Frontal cortex (tissue), 4 donors: ENCODE measurements around the gene NFIA. TPM values are rescaled to one million over a fixed set of nuclear protein-coding genes. Genes with fewer than 3 reads are reported as not detected.

Experiments used
- DNase-seq, 2 donors: peaks; one replicate each; pipeline ENCODE4 v3.0.0; 2012; ENCODE audit warnings: low spot score in 2 of 2
- FAIRE-seq: peaks from 2 replicates; lab custom pipeline; 2012; peaks lifted over from hg19 to GRCh38; lab: Jason Lieb, UNC
- total RNA-seq: library from RNA; depleted of rRNA; stranded (reverse); fragments of >200 nt; gene quantifications from one replicate; pipeline ENCODE4 v1.2.3, GENCODE V29; 2014
- donor health status: control.
- donor health status: control.
- donor health status: control.

NFIA gene
- total RNA-seq, 1 donor from 2014 or later, result 35.5 TPM

- FAIRE-seq, result no peak
- no peak for DNase-seq
Measured at GRCh38 chr1:61425040-61425439, 342.7 kb downstream of the NFIA start.

- no peak for FAIRE-seq
- no peak for DNase-seq
Measured at GRCh38 chr1:61426254-61426653, 343.9 kb downstream of the NFIA start.

GRCh38 chr1:61426885-61427284, 344.5 kb downstream of the NFIA start:
- FAIRE-seq (no peak), DNase-seq (no peak)

- DNase-seq (no peak), FAIRE-seq (no peak)
Measured at GRCh38 chr1:61427510-61427909, 345.1 kb downstream of the NFIA start.

- FAIRE-seq (no peak), DNase-seq (no peak)
Measured at GRCh38 chr1:61428146-61428545, 345.8 kb downstream of the NFIA start.

GRCh38 chr1:61432616-61433388, 350.4 kb downstream of the NFIA start:
- DNase-seq, result no peak
- FAIRE-seq, result no peak

GRCh38 chr1:61433646-61434045, 351.3 kb downstream of the NFIA start:
- FAIRE-seq (no peak), DNase-seq (no peak)

- no peak for FAIRE-seq
Measured at GRCh38 chr1:61434276-61434675, 351.9 kb downstream of the NFIA start.

GRCh38 chr1:61435226-61435625, 352.9 kb downstream of the NFIA start:
- no peak for FAIRE-seq
- no peak for DNase-seq

More at GRCh38 chr1:61434276-61434675, 351.9 kb downstream of the NFIA start:
- no peak for DNase-seq

GRCh38 chr1:61436016-61436415, 353.7 kb downstream of the NFIA start:
- FAIRE-seq, result no peak
- DNase-seq, result no peak

- no peak for FAIRE-seq
- no peak for DNase-seq
Measured at GRCh38 chr1:61436491-61437120, 354.2 kb downstream of the NFIA start.

GRCh38 chr1:61439234-61439633, 356.9 kb downstream of the NFIA start:
- FAIRE-seq, result no peak
- DNase-seq, result no peak

GRCh38 chr1:61441723-61442262, 359.4 kb downstream of the NFIA start:
- DNase-seq (no peak), FAIRE-seq (no peak)

GRCh38 chr1:61442544-61442943, 360.2 kb downstream of the NFIA start:
- DNase-seq, result no peak
- no peak for FAIRE-seq

GRCh38 chr1:61444288-61444687, 361.9 kb downstream of the NFIA start:
- FAIRE-seq (no peak), DNase-seq (no peak)

- DNase-seq (no peak), FAIRE-seq (no peak)
Measured at GRCh38 chr1:61445269-61445825, 363.0 kb downstream of the NFIA start.

GRCh38 chr1:61446531-61446991, 364.2 kb downstream of the NFIA start:
- FAIRE-seq (no peak), DNase-seq (no peak)

- no peak for FAIRE-seq
Measured at GRCh38 chr1:61447106-61447967, 365.0 kb downstream of the NFIA start.

GRCh38 chr1:61447968-61448430, 365.6 kb downstream of the NFIA start:
- DNase-seq (no peak), FAIRE-seq (no peak)

More at GRCh38 chr1:61447106-61447967, 365.0 kb downstream of the NFIA start:
- DNase-seq, result no peak

GRCh38 chr1:61448914-61449313, 366.6 kb downstream of the NFIA start:
- DNase-seq (no peak), FAIRE-seq (no peak)
